Stimulated activated CD4-positive, alpha-beta T cell treated with anti-CD3 and anti-CD28 coated beads, Interleukin-15, amount 100 ng/mL, for 24 hours (primary cell): ENCODE data around the gene BOD1L1.
"Not testable (repeated sequence)": the region's sequence is repeated elsewhere in the genome, so short reads cannot be mapped to it uniquely, and the experiment has no call there.

Experiments used
- DNase-seq: peaks from one replicate; pipeline ENCODE4 v3.0.0-alpha.2; 2020

Gene BOD1L1

GRCh38 chr4:13618212-13618806, 9.2 kb downstream of the BOD1L1 start:
- DNase-seq = no peak

- DNase-seq = no peak
These were observed 9.7 kb downstream of the BOD1L1 start for GRCh38 chr4:13617801-13618200.

- no peak for DNase-seq
These were observed 10.9 kb downstream of the BOD1L1 start for GRCh38 chr4:13616597-13616996.

- DNase-seq = no peak
These were observed 12.4 kb downstream of the BOD1L1 start for GRCh38 chr4:13615161-13615560.

- DNase-seq = no peak
These were observed 15.0 kb downstream of the BOD1L1 start for GRCh38 chr4:13612569-13612968.

- no peak for DNase-seq
These were observed 16.2 kb downstream of the BOD1L1 start for GRCh38 chr4:13611283-13611842.

GRCh38 chr4:13605330-13605729, 22.2 kb downstream of the BOD1L1 start:
- DNase-seq = no peak

GRCh38 chr4:13601848-13602247, 25.7 kb downstream of the BOD1L1 start:
- no peak for DNase-seq

- DNase-seq = no peak
These were observed 26.5 kb downstream of the BOD1L1 start for GRCh38 chr4:13601048-13601447.

- DNase-seq = no peak
These were observed 28.4 kb downstream of the BOD1L1 start for GRCh38 chr4:13599159-13599558.

GRCh38 chr4:13597604-13598003, 29.9 kb downstream of the BOD1L1 start:
- no peak for DNase-seq

- no peak for DNase-seq
These were observed 30.4 kb downstream of the BOD1L1 start for GRCh38 chr4:13597141-13597540.

GRCh38 chr4:13592220-13592619, 35.3 kb downstream of the BOD1L1 start:
- no peak for DNase-seq

GRCh38 chr4:13590766-13591165, 36.8 kb downstream of the BOD1L1 start:
- DNase-seq = no peak

- DNase-seq = no peak
These were observed 38.6 kb downstream of the BOD1L1 start for GRCh38 chr4:13588954-13589353.

- no peak for DNase-seq
These were observed 43.0 kb downstream of the BOD1L1 start for GRCh38 chr4:13584481-13584880.

GRCh38 chr4:13580036-13580435, 47.5 kb downstream of the BOD1L1 start:
- DNase-seq = no peak

- no peak for DNase-seq
These were observed 49.9 kb downstream of the BOD1L1 start for GRCh38 chr4:13577660-13578059.

- DNase-seq = no peak
These were observed 56.6 kb downstream of the BOD1L1 start for GRCh38 chr4:13570916-13571315.

GRCh38 chr4:13567125-13567524, 60.4 kb downstream of the BOD1L1 start:
- DNase-seq = no peak

- no peak for DNase-seq
These were observed 64.6 kb downstream of the BOD1L1 start for GRCh38 chr4:13562876-13563275.

- no peak for DNase-seq
These were observed 65.9 kb downstream of the BOD1L1 start for GRCh38 chr4:13561673-13562072.

GRCh38 chr4:13560111-13560510, 67.4 kb downstream of the BOD1L1 start:
- not testable (repeated sequence) for DNase-seq

- no peak for DNase-seq
These were observed 68.1 kb downstream of the BOD1L1 start for GRCh38 chr4:13559413-13559812.

GRCh38 chr4:13558881-13559280, 68.6 kb downstream of the BOD1L1 start:
- no peak for DNase-seq
